ENCODE measurements around the gene CCNL1.

GRCh38 chr3:157190380-157190872, 30.5 kb upstream of the CCNL1 start:
- no peak for TF ChIP-seq EZH2 (IDR thresholded peaks at IDR 0.05; ENCODE audit: borderline replicate concordance)
- TF ChIP-seq, protein P1, sequence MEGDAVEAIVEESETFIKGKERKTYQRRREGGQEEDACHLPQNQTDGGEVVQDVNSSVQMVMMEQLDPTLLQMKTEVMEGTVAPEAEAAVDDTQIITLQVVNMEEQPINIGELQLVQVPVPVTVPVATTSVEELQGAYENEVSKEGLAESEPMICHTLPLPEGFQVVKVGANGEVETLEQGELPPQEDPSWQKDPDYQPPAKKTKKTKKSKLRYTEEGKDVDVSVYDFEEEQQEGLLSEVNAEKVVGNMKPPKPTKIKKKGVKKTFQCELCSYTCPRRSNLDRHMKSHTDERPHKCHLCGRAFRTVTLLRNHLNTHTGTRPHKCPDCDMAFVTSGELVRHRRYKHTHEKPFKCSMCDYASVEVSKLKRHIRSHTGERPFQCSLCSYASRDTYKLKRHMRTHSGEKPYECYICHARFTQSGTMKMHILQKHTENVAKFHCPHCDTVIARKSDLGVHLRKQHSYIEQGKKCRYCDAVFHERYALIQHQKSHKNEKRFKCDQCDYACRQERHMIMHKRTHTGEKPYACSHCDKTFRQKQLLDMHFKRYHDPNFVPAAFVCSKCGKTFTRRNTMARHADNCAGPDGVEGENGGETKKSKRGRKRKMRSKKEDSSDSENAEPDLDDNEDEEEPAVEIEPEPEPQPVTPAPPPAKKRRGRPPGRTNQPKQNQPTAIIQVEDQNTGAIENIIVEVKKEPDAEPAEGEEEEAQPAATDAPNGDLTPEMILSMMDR (IDR thresholded peaks at IDR 0.05; ENCODE audit: poor library complexity): no peak

Data from hepatocyte (in vitro differentiated cells).